Renal pelvis (tissue), 4 donors: ENCODE measurements around the gene LFNG. TPM values are rescaled to one million over a fixed set of nuclear protein-coding genes. Genes with fewer than 3 reads are reported as not detected.

ENCODE experiments used
- DNase-seq: peaks from one replicate; pipeline ENCODE4 v3.0.0-alpha.2; 2013
- polyA plus RNA-seq, 3 donors: library from polyadenylated mRNA; unstranded; fragments of 120-200 nt; gene quantifications; one replicate each; pipeline ENCODE4 v1.2.1, GENCODE V29; 2013; ENCODE audit not compliant: insufficient read length in 3 of 3

The LFNG gene
- polyA plus RNA-seq, 3 donors, result 37.7 to 40.2 (median 40.0) TPM

- no peak for DNase-seq
These were observed 19.7 kb upstream of the LFNG start for GRCh38 chr7:2499719-2500430.

GRCh38 chr7:2500701-2501100, 18.9 kb upstream of the LFNG start:
- no peak for DNase-seq

- DNase-seq, result no peak
These were observed 17.5 kb upstream of the LFNG start for GRCh38 chr7:2501947-2502646.

- DNase-seq, result no peak
These were observed 17.0 kb upstream of the LFNG start for GRCh38 chr7:2502647-2502966.

GRCh38 chr7:2503056-2503941, 16.3 kb upstream of the LFNG start:
- peak; percentile 57 for DNase-seq

- DNase-seq, result no peak
These were observed 15.3 kb upstream of the LFNG start for GRCh38 chr7:2504128-2504888.

- DNase-seq, result no peak
These were observed 14.6 kb upstream of the LFNG start for GRCh38 chr7:2504889-2505375.

- no peak for DNase-seq
These were observed 14.2 kb upstream of the LFNG start for GRCh38 chr7:2505401-2505800.

- no peak for DNase-seq
These were observed 12.2 kb upstream of the LFNG start for GRCh38 chr7:2507208-2507916.

- no peak for DNase-seq
These were observed 11.7 kb upstream of the LFNG start for GRCh38 chr7:2507917-2508306.

GRCh38 chr7:2508327-2509215, 11.0 kb upstream of the LFNG start:
- DNase-seq, result peak; percentile 78

- no peak for DNase-seq
These were observed 10.2 kb upstream of the LFNG start for GRCh38 chr7:2509298-2509906.

- DNase-seq, result no peak
These were observed 9.3 kb upstream of the LFNG start for GRCh38 chr7:2510130-2510776.

- DNase-seq, result no peak
These were observed 8.4 kb upstream of the LFNG start for GRCh38 chr7:2510909-2511768.

- DNase-seq, result no peak
These were observed 7.8 kb upstream of the LFNG start for GRCh38 chr7:2511769-2512168.

- no peak for DNase-seq
These were observed 7.4 kb upstream of the LFNG start for GRCh38 chr7:2512179-2512661.

GRCh38 chr7:2512713-2513112, 6.9 kb upstream of the LFNG start:
- no peak for DNase-seq

- DNase-seq, result no peak
These were observed 5.9 kb upstream of the LFNG start for GRCh38 chr7:2513702-2514101.
